DND-41 (cell line): Measurements from ENCODE around the gene ZNF18.

ENCODE experiments used
- ATAC-seq: fragments of 200-7000 bp; cut with Tn5 transposase; 3 replicates; pipeline ENCODE4 v1.9.1; 2021; ENCODE audit warnings: low read depth; ENCODE audit not compliant: insufficient read depth
- DNase-seq: peaks from one replicate; pipeline ENCODE4 v3.0.0-alpha.2; 2020
- H2AFZ ChIP-seq: 2 replicates; pipeline ENCODE4 v1.6.0; 2012; ENCODE audit warnings: low read depth, low read length
- H3K27ac ChIP-seq: 2 replicates; pipeline ENCODE4 v1.5.1; 2012; ENCODE audit warnings: low read length, inconsistent platforms
- H3K27me3 ChIP-seq: fragments of 200-600 bp; sonication (generic); 2 replicates; pipeline ENCODE4 v1.6.0; 2012; ENCODE audit warnings: low read length, mild to moderate bottlenecking, inconsistent platforms; ENCODE audit not compliant: insufficient read depth, poor library complexity
- H3K36me3 ChIP-seq: 2 replicates; pipeline ENCODE4 v1.5.1; 2012; ENCODE audit warnings: low read length, inconsistent platforms; ENCODE audit not compliant: insufficient read depth
- H3K4me1 ChIP-seq: 2 replicates; pipeline ENCODE4 v1.5.1; 2012; ENCODE audit warnings: mild to moderate bottlenecking, low read length; ENCODE audit not compliant: insufficient read depth
- H3K4me2 ChIP-seq: 2 replicates; pipeline ENCODE4 v1.6.0; 2012; ENCODE audit warnings: mild to moderate bottlenecking, moderate library complexity, low read length, inconsistent platforms; ENCODE audit not compliant: insufficient read depth
- H3K4me3 ChIP-seq, 2 experiments: fragments of 200-600 bp in 1 of 2; shearing (Covaris generic) in 1 of 2; 2 replicates each; pipeline ENCODE4 v1.5.1; 2012 to 2016; ENCODE audit warnings: inconsistent platforms in 2 of 2, low read length in 2 of 2, mild to moderate bottlenecking in 2 of 2, low read depth in 1 of 2, moderate library complexity in 1 of 2
- H3K79me2 ChIP-seq: 2 replicates; pipeline ENCODE4 v1.6.0; 2012; ENCODE audit warnings: low read length, inconsistent platforms; ENCODE audit not compliant: insufficient read depth
- H3K9ac ChIP-seq: 2 replicates; pipeline ENCODE4 v1.6.0; 2012; ENCODE audit warnings: low read depth, mild to moderate bottlenecking, inconsistent platforms, low read length, moderate library complexity
- H3K9me3 ChIP-seq: 2 replicates; pipeline ENCODE4 v1.5.1; 2012; ENCODE audit warnings: low read length, moderate library complexity, mild to moderate bottlenecking, inconsistent platforms; ENCODE audit not compliant: insufficient read depth, severe bottlenecking
- H4K20me1 ChIP-seq: 2 replicates; pipeline ENCODE4 v1.6.0; 2012; ENCODE audit warnings: low read length; ENCODE audit not compliant: insufficient read depth
- EZH2 ChIP-seq: IDR thresholded peaks from 3 replicates; pipeline ENCODE4 v1.6.1; 2012; ENCODE audit warnings: borderline replicate concordance, low read depth, mild to moderate bottlenecking, moderate library complexity, low read length, inconsistent platforms; ENCODE audit not compliant: severe bottlenecking
- TF ChIP-seq, protein P1 (sequence below): IDR thresholded peaks from 2 replicates; pipeline ENCODE4 v1.5.1; 2012; ENCODE audit warnings: borderline replicate concordance, low read length, moderate library complexity, mild to moderate bottlenecking; ENCODE audit not compliant: poor library complexity, severe bottlenecking; ENCODE audit errors: extremely low read depth

The ZNF18 gene

GRCh38 chr17:12035673-12036072 lies 38.4 kb upstream of the ZNF18 start:
- peaks cover 72% of the 10 kb centered on the region for H3K79me2 ChIP-seq

DNA sequence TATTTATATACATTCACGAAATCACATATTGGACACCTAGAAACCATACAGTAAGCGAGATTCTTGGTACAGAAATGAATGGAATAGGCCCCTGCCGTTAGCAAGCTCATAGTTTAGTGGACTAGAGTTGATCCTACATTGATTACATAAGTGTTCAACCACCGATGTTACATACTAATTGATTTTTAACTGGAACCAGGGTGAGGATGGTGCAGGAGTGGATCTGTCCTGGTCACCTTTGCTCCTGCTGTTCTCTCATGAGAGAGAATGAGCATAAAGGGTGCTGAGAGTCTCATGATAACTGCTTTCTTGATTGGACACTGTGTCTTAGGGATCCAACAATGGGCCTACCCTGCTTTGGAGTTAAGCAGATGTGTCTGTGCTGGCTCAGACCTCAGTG lies 37.3 kb upstream of the ZNF18 start:
- no peak for DNase-seq
- Histone ChIP-seq H3K9me3 (no peaks in the 10 kb centered on the region), H3K36me3 (no peaks in the 10 kb centered on the region), H4K20me1 (peaks cover 31% of the 10 kb centered on the region), H3K4me1 (no peaks in the 10 kb centered on the region), H3K4me3 (no peak overlapping the region), H3K27ac (no peak overlapping the region), H3K9ac (no peak overlapping the region), H3K4me2 (no peak overlapping the region), H2AFZ (no peak overlapping the region), H3K79me2 (peaks cover 64% of the 10 kb centered on the region), H3K27me3 (no peaks in the 10 kb centered on the region)
- no peak for ATAC-seq
- TF ChIP-seq, protein P1, sequence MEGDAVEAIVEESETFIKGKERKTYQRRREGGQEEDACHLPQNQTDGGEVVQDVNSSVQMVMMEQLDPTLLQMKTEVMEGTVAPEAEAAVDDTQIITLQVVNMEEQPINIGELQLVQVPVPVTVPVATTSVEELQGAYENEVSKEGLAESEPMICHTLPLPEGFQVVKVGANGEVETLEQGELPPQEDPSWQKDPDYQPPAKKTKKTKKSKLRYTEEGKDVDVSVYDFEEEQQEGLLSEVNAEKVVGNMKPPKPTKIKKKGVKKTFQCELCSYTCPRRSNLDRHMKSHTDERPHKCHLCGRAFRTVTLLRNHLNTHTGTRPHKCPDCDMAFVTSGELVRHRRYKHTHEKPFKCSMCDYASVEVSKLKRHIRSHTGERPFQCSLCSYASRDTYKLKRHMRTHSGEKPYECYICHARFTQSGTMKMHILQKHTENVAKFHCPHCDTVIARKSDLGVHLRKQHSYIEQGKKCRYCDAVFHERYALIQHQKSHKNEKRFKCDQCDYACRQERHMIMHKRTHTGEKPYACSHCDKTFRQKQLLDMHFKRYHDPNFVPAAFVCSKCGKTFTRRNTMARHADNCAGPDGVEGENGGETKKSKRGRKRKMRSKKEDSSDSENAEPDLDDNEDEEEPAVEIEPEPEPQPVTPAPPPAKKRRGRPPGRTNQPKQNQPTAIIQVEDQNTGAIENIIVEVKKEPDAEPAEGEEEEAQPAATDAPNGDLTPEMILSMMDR, result no peak
- TF ChIP-seq EZH2, result no peak

More at GRCh38 chr17:12035673-12036072, 38.4 kb upstream of the ZNF18 start:
- Histone ChIP-seq H3K9me3 (no peaks in the 10 kb centered on the region), H3K27me3 (no peaks in the 10 kb centered on the region), H4K20me1 (peaks cover 32% of the 10 kb centered on the region), H3K4me3 (no peak overlapping the region), H2AFZ (no peak overlapping the region), H3K4me2 (no peak overlapping the region), H3K9ac (no peak overlapping the region), H3K4me1 (no peaks in the 10 kb centered on the region), H3K36me3 (no peaks in the 10 kb centered on the region), H3K27ac (no peak overlapping the region)
- TF ChIP-seq, protein P1, result no peak
- TF ChIP-seq EZH2, result no peak
- no peak for ATAC-seq
- no peak for DNase-seq

- no peaks in the 10 kb centered on the region for H3K9me3 ChIP-seq
- no peaks in the 10 kb centered on the region for H3K36me3 ChIP-seq
- no peak overlapping the region for H2AFZ ChIP-seq
- ATAC-seq, result no peak
- H4K20me1 ChIP-seq, result peaks cover 61% of the 10 kb centered on the region
- H3K4me3 ChIP-seq, result no peak overlapping the region
- H3K9ac ChIP-seq, result no peak overlapping the region
- no peak overlapping the region for H3K4me2 ChIP-seq
- H3K27ac ChIP-seq, result no peak overlapping the region
- TF ChIP-seq, protein P1, result no peak
- TF ChIP-seq EZH2, result no peak
- peaks cover 6% of the 10 kb centered on the region; the same call in 1 of the 2 replicates for H3K4me1 ChIP-seq
- no peak for DNase-seq
- no peaks in the 10 kb centered on the region for H3K27me3 ChIP-seq
- H3K79me2 ChIP-seq, result peaks cover 84% of the 10 kb centered on the region
Measured at GRCh38 chr17:12028611-12029010, 31.3 kb upstream of the ZNF18 start.

GRCh38 chr17:12027658-12028057 lies 30.4 kb upstream of the ZNF18 start:
- no peak overlapping the region for H3K9ac ChIP-seq
- H4K20me1 ChIP-seq, result peaks cover 67% of the 10 kb centered on the region
- no peak for TF ChIP-seq EZH2
- TF ChIP-seq, protein P1, result no peak
- H3K4me1 ChIP-seq, result peaks cover 16% of the 10 kb centered on the region
- peaks cover 86% of the 10 kb centered on the region for H3K79me2 ChIP-seq
- no peak overlapping the region for H2AFZ ChIP-seq
- no peak overlapping the region for H3K4me3 ChIP-seq
- ATAC-seq (no peak), DNase-seq (no peak)
- H3K36me3 ChIP-seq, result no peaks in the 10 kb centered on the region
- no peaks in the 10 kb centered on the region for H3K27me3 ChIP-seq
- H3K4me2 ChIP-seq, result no peak overlapping the region
- no peaks in the 10 kb centered on the region for H3K9me3 ChIP-seq
- H3K27ac ChIP-seq, result no peak overlapping the region
